ENCODE measurements around the gene AXIN2.
"Not testable (repeated sequence)": the region's sequence is repeated elsewhere in the genome, so short reads cannot be mapped to it uniquely, and the experiment has no call there.

DNA sequence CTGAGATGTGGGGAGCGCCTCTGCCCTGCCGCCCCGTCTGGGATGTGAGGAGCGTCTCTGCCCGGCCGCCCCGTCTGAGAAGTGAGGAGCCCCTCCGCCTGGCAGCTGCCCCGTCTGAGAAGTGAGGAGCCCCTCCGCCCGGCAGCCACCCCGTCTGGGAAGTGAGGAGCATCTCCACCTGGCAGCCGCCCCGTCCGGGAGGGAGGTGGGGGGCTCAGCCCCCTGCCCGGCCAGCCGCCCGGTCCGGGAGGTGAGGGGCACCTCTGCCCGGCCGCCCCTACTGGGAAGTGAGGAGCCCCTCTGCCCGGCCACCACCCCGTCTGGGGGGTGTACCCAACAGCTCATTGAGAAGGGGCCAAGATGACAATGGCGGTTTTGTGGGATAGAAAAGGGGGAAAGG is 77.0 kb downstream of the AXIN2 start:
- not testable (repeated sequence) for TF ChIP-seq CTCF, POLR2A (IDR thresholded peaks at IDR 0.05)
